Thyroid gland (tissue), 4 donors: ENCODE measurements around the gene TRAPPC2. TPM values are rescaled to one million over a fixed set of nuclear protein-coding genes. Genes with fewer than 3 reads are reported as not detected.

Experiments
- DNase-seq, 2 donors: peaks; one replicate each; pipeline ENCODE4 v3.0.0-alpha.2; 2019
- H3K27ac ChIP-seq, 3 donors: fragments of 200-600 bp; sonication (generic); 1 replicate in 2 of 3; 2 replicates in 1 of 3; pipeline ENCODE4 v1.5.1; 2016 to 2019; ENCODE audit warnings: mild to moderate bottlenecking in 1 of 3, moderate library complexity in 1 of 3
- H3K27me3 ChIP-seq: fragments of 200-600 bp; sonication (generic); one replicate; pipeline ENCODE4 v1.5.1; 2019
- H3K36me3 ChIP-seq, 2 donors: fragments of 200-600 bp; sonication (generic); one replicate each; pipeline ENCODE4 v1.5.1; 2016 to 2019
- H3K4me1 ChIP-seq, 2 donors: fragments of 200-600 bp; sonication (generic); one replicate each; pipeline ENCODE4 v1.5.1; 2017 to 2019
- H3K4me3 ChIP-seq, 3 donors: fragments of 200-600 bp; sonication (generic); replicated peaks in 1 of 3; 1 replicate in 2 of 3; 2 replicates in 1 of 3; pipeline ENCODE4 v1.5.1; 2016; ENCODE audit warnings: mild to moderate bottlenecking in 1 of 3
- H3K9me3 ChIP-seq: fragments of 200-600 bp; sonication (generic); one replicate; pipeline ENCODE4 v1.5.1; 2017
- CTCF ChIP-seq, 6 experiments: fragments of 200-600 bp in 3 of 6; fragments of 450-650 bp in 3 of 6; sonication (generic) in 3 of 6; IDR thresholded peaks; one replicate each; pipeline ENCODE4 v1.5.1; 2016 to 2019; ENCODE audit warnings: antibody characterized with exemption in 6 of 6, mild to moderate bottlenecking in 2 of 6, inconsistent platforms in 1 of 6, moderate library complexity in 1 of 6
- POLR2A ChIP-seq, 2 donors: fragments of 450-650 bp; IDR thresholded peaks; one replicate each; pipeline ENCODE4 v1.6.1; 2017; ENCODE audit warnings: antibody characterized with exemption in 2 of 2, mild to moderate bottlenecking in 2 of 2, moderate library complexity in 1 of 2
- WGBS, 2 donors: methylation state at CpG; one replicate each; pipeline ENCODE4 v1.1.5; 2017; 5-methylcytosine and 5-hydroxymethylcytosine counted together
- intact Hi-C: fragments of 100-400 bp; cut with DNase I; formaldehyde crosslinking; loops from one replicate; pipeline ENCODE4 v1.15.1; 2023
- total RNA-seq, 4 donors: library from RNA; depleted of rRNA; stranded (reverse); fragments of >200 nt; gene quantifications; one replicate each; pipeline ENCODE4 v1.2.3, GENCODE V29; 2016

Gene TRAPPC2
- total RNA-seq, 4 donors from 2014 or later = 18.9 to 27.7 (median 22.1) TPM

- intact Hi-C loops = no loop called here
- TF ChIP-seq CTCF (IDR thresholded peaks at IDR 0.05) = no peak
- Histone ChIP-seq H3K27ac (no peak overlapping the region), H3K27me3 (no peaks in the 10 kb centered on the region), H3K4me1 (peaks cover 4 to 13% of the 10 kb centered on the region in 2 donors), H3K4me3 (no peak overlapping the region), H3K9me3 (no peaks in the 10 kb centered on the region), H3K36me3 (no peaks in the 10 kb centered on the region)
- no peak for DNase-seq
- 79 to 83% methylated on average over 7 of the region's 7 CpGs for WGBS, 2 donors
Observed at GRCh38 chrX:13699183-13699826, 35.1 kb downstream of the TRAPPC2 start.

GRCh38 chrX:13698432-13698831, 36.0 kb downstream of the TRAPPC2 start:
- DNase-seq = no peak
- Histone ChIP-seq H3K9me3 (no peaks in the 10 kb centered on the region), H3K27ac (no peak overlapping the region), H3K4me1 (peaks cover 4 to 15% of the 10 kb centered on the region in 2 donors), H3K36me3 (no peaks in the 10 kb centered on the region), H3K4me3 (no peak overlapping the region), H3K27me3 (no peaks in the 10 kb centered on the region)
- intact Hi-C loops = no loop called here
- 70 to 78% methylated on average over 1 of the region's 1 CpG for WGBS, 2 donors
- TF ChIP-seq POLR2A (IDR thresholded peaks at IDR 0.05) (no peak), CTCF (IDR thresholded peaks at IDR 0.05) (no peak)

GRCh38 chrX:13697976-13698375, 36.4 kb downstream of the TRAPPC2 start:
- Histone ChIP-seq H3K4me3 (no peak overlapping the region), H3K27me3 (no peaks in the 10 kb centered on the region), H3K9me3 (no peaks in the 10 kb centered on the region), H3K36me3 (no peaks in the 10 kb centered on the region), H3K4me1 (peaks cover 4 to 10% of the 10 kb centered on the region in 2 donors), H3K27ac (no peak overlapping the region)
- TF ChIP-seq POLR2A (IDR thresholded peaks at IDR 0.05) = no peak
- no peak for TF ChIP-seq CTCF (IDR thresholded peaks at IDR 0.05)
- DNase-seq = no peak
- intact Hi-C loops = no loop called here
- 89 to 100% methylated on average over 1 of the region's 1 CpG for WGBS, 2 donors

- DNase-seq = no peak
- H3K4me1 ChIP-seq = peaks cover 4 to 12% of the 10 kb centered on the region in 2 donors
- H3K27me3 ChIP-seq = no peaks in the 10 kb centered on the region
- H3K36me3 ChIP-seq = no peaks in the 10 kb centered on the region
- WGBS, 2 donors = 84 to 97% methylated on average over 2 of the region's 2 CpGs
- intact Hi-C loops = no loop called here
- no peak overlapping the region for H3K27ac ChIP-seq
- TF ChIP-seq CTCF (IDR thresholded peaks at IDR 0.05) (no peak), POLR2A (IDR thresholded peaks at IDR 0.05) (no peak)
- H3K9me3 ChIP-seq = no peaks in the 10 kb centered on the region
- H3K4me3 ChIP-seq = no peak overlapping the region
Observed at GRCh38 chrX:13697455-13697854, 37.0 kb downstream of the TRAPPC2 start.

GRCh38 chrX:13695601-13696115, 38.8 kb downstream of the TRAPPC2 start:
- H3K9me3 ChIP-seq = no peaks in the 10 kb centered on the region

More at GRCh38 chrX:13695601-13696115, 38.8 kb downstream of the TRAPPC2 start:
- Histone ChIP-seq H3K36me3 (no peaks in the 10 kb centered on the region), H3K4me1 (peaks cover 4 to 17% of the 10 kb centered on the region in 2 donors), H3K27me3 (no peaks in the 10 kb centered on the region), H3K27ac (no peak overlapping the region), H3K4me3 (no peak overlapping the region)
- no peak for TF ChIP-seq CTCF (IDR thresholded peaks at IDR 0.05)
- no peak for TF ChIP-seq POLR2A (IDR thresholded peaks at IDR 0.05)
- no peak for DNase-seq
- WGBS, 2 donors = 76 to 90% methylated on average over 4 of the region's 4 CpGs
- intact Hi-C loops = no loop called here
